GM21390 (cell line): Measurements from ENCODE around the gene CERS2.
"Not testable (repeated sequence)": the region's sequence is repeated elsewhere in the genome, so short reads cannot be mapped to it uniquely, and the experiment has no call there.

Source experiments
- ATAC-seq: cut with Tn5 transposase; IDR thresholded peaks from one replicate; pipeline ENCODE4 v1.9.1; 2021; ENCODE audit not compliant: unreplicated experiment

The CERS2 gene

GRCh38 chr1:150971583-150972416 is 2.8 kb downstream of the CERS2 start:
- no peak for ATAC-seq

GRCh38 chr1:150970808-150971582 is 3.6 kb downstream of the CERS2 start:
- ATAC-seq, result no peak

GRCh38 chr1:150969626-150970025 is 5.0 kb downstream of the CERS2 start:
- ATAC-seq, result no peak

GRCh38 chr1:150968491-150968890 is 6.1 kb downstream of the CERS2 start:
- ATAC-seq, result no peak

GRCh38 chr1:150967936-150968335 is 6.7 kb downstream of the CERS2 start:
- ATAC-seq, result no peak

GRCh38 chr1:150966011-150966410 is 8.6 kb downstream of the CERS2 start:
- no peak for ATAC-seq

- no peak for ATAC-seq
Observed at GRCh38 chr1:150965605-150966004, 9.0 kb downstream of the CERS2 start.

- no peak for ATAC-seq
Observed at GRCh38 chr1:150964164-150964489, 10.5 kb downstream of the CERS2 start.

GRCh38 chr1:150963321-150964163 is 11.1 kb downstream of the CERS2 start:
- ATAC-seq, result no peak

GRCh38 chr1:150961756-150962155 is 12.9 kb downstream of the CERS2 start:
- ATAC-seq, result no peak

- ATAC-seq, result no peak
Observed at GRCh38 chr1:150960646-150961045, 14.0 kb downstream of the CERS2 start.

GRCh38 chr1:150957666-150958065 is 17.0 kb downstream of the CERS2 start:
- ATAC-seq, result no peak

- ATAC-seq, result no peak
Observed at GRCh38 chr1:150955280-150955679, 19.4 kb downstream of the CERS2 start.

- ATAC-seq, result no peak
Observed at GRCh38 chr1:150954708-150955107, 19.9 kb downstream of the CERS2 start.

GRCh38 chr1:150944856-150945255 is 29.8 kb downstream of the CERS2 start:
- ATAC-seq, result no peak

GRCh38 chr1:150931773-150932172 is 42.9 kb downstream of the CERS2 start:
- no peak for ATAC-seq

- not testable (repeated sequence) for ATAC-seq
Observed at GRCh38 chr1:150928775-150929174, 45.9 kb downstream of the CERS2 start.

- no peak for ATAC-seq
Observed at GRCh38 chr1:150928286-150928685, 46.3 kb downstream of the CERS2 start.

- no peak for ATAC-seq
Observed at GRCh38 chr1:150927624-150928023, 47.0 kb downstream of the CERS2 start.

GRCh38 chr1:150926097-150926741 is 48.4 kb downstream of the CERS2 start, which contains the start of gene SETDB1:
TSS of gene SETDB1 (plus strand) at chr1:150926363. CDS start at chr1:150927715, 1,352 bp downstream.
- ATAC-seq, result peak; percentile 85

- ATAC-seq, result no peak
Observed at GRCh38 chr1:150925080-150925479, 49.6 kb downstream of the CERS2 start.
